Gastrocnemius medialis (tissue), 4 donors: Measurements from ENCODE around the gene OR2G2. TPM values are rescaled to one million over a fixed set of nuclear protein-coding genes. Genes with fewer than 3 reads are reported as not detected.
A peak's percentile ranks its signal among the peaks of the same experiment; 100 is the strongest.

Experiments used
- ATAC-seq, 2 donors: fragments of 150-250 bp; one replicate each; pipeline ENCODE4 v1.9.1; 2016
- DNase-seq, 2 donors: peaks; one replicate each; pipeline ENCODE4 v3.0.0-alpha.2; 2019
- H3K27ac ChIP-seq, 4 donors: fragments of 200-600 bp; sonication (generic); 1 replicate in 1 of 4; 2 replicates in 3 of 4; pipeline ENCODE4 v1.5.1; 2016 to 2018; ENCODE audit warnings: mild to moderate bottlenecking in 2 of 4, moderate library complexity in 1 of 4
- H3K27me3 ChIP-seq, 3 donors: fragments of 200-600 bp; sonication (generic) in 2 of 3; 1 replicate in 1 of 3; 2 replicates in 2 of 3; pipeline versions ENCODE4 v1.5.1 to v1.6.0; 2016 to 2019; ENCODE audit warnings: mild to moderate bottlenecking in 1 of 3, moderate library complexity in 1 of 3
- H3K36me3 ChIP-seq, 2 donors: fragments of 200-600 bp; sonication (generic) in 1 of 2; one replicate each; pipeline ENCODE4 v1.5.1; 2017 to 2018
- H3K4me1 ChIP-seq, 2 donors: fragments of 200-600 bp; sonication (generic) in 1 of 2; one replicate each; pipeline ENCODE4 v1.5.1; 2016 to 2017; ENCODE audit warnings: mild to moderate bottlenecking in 2 of 2
- H3K4me3 ChIP-seq, 4 donors: fragments of 200-600 bp; sonication (generic) in 3 of 4; 1 replicate in 1 of 4; 2 replicates in 3 of 4; pipeline ENCODE4 v1.5.1; 2016 to 2019; ENCODE audit warnings: mild to moderate bottlenecking in 2 of 4
- H3K9me3 ChIP-seq, 3 donors: fragments of 200-600 bp; sonication (generic) in 2 of 3; 1 replicate in 1 of 3; 2 replicates in 2 of 3; pipeline ENCODE4 v1.5.1; 2016 to 2019
- CTCF ChIP-seq, 5 experiments: fragments of 450-650 bp in 3 of 5; fragments of 200-600 bp in 2 of 5; sonication (generic) in 2 of 5; IDR thresholded peaks in 4 of 5; conservative IDR thresholded peaks in 1 of 5; 1 replicate in 4 of 5; 2 replicates in 1 of 5; pipeline ENCODE4 v1.5.1; 2016 to 2019; ENCODE audit warnings: antibody characterized with exemption in 5 of 5, mild to moderate bottlenecking in 3 of 5, moderate library complexity in 3 of 5
- POLR2A ChIP-seq, 2 donors: fragments of 450-650 bp; IDR thresholded peaks; one replicate each; pipeline ENCODE4 v1.6.1; 2017; ENCODE audit warnings: antibody characterized with exemption in 2 of 2, mild to moderate bottlenecking in 2 of 2, moderate library complexity in 2 of 2
- in situ Hi-C, 4 donors: fragments of 200-750 bp; cut with MboI; loops; one replicate each; pipeline versions ENCODE4 v1.15.0 to v1.8.0; 2017; ENCODE audit warnings: low sequenced_read_pairs in 4 of 4
- intact Hi-C: fragments of 100-400 bp; cut with DNase I; formaldehyde crosslinking; loops from one replicate; pipeline ENCODE4 v1.15.1; 2023; ENCODE audit warnings: low total_unique reads
- total RNA-seq, 4 donors: library from RNA; depleted of rRNA; stranded (reverse); fragments of >200 nt; gene quantifications; one replicate each; pipeline versions ENCODE4 v1.1.0 to v1.2.3, GENCODE V29; 2016

Gene OR2G2
- total RNA-seq, 4 donors from 2014 or later, result not detected

GRCh38 chr1:247576514-247576913 lies 11.6 kb upstream of the OR2G2 start:
- no peaks in the 10 kb centered on the region for H3K9me3 ChIP-seq
- ATAC-seq (no peak), DNase-seq (no peak)
- in situ Hi-C loops (no loop called here), intact Hi-C loops (no loop called here)
- no peak overlapping the region for H3K27ac ChIP-seq
- TF ChIP-seq CTCF (IDR thresholded peaks at IDR 0.05 in 4 of 5, conservative IDR thresholded peaks at IDR 0.05 in 1 of 5) (peak in 1 of 5 experiments; percentile 13), POLR2A (IDR thresholded peaks at IDR 0.05) (no peak)
- no peaks in the 10 kb centered on the region for H3K4me1 ChIP-seq
- H3K4me3 ChIP-seq, result no peak overlapping the region
- no peaks in the 10 kb centered on the region for H3K36me3 ChIP-seq
- no peaks in the 10 kb centered on the region for H3K27me3 ChIP-seq

GRCh38 chr1:247578946-247579460 lies 9.2 kb upstream of the OR2G2 start:
- in situ Hi-C loops, result no loop called here
- H3K9me3 ChIP-seq, result no peaks in the 10 kb centered on the region
- intact Hi-C loops, result no loop called here
- H3K4me3 ChIP-seq, result no peak overlapping the region
- TF ChIP-seq POLR2A (IDR thresholded peaks at IDR 0.05) (no peak), CTCF (IDR thresholded peaks at IDR 0.05 in 4 of 5, conservative IDR thresholded peaks at IDR 0.05 in 1 of 5) (no peak)
- H3K4me1 ChIP-seq, result no peaks in the 10 kb centered on the region
- H3K27me3 ChIP-seq, result no peaks in the 10 kb centered on the region
- H3K27ac ChIP-seq, result no peak overlapping the region
- no peak for ATAC-seq
- no peak for DNase-seq
- no peaks in the 10 kb centered on the region for H3K36me3 ChIP-seq

GRCh38 chr1:247605286-247605685 lies 17.1 kb downstream of the OR2G2 start, which contains the start of gene OR2G3:
Gene OR2G3, plus strand, starts transcription at chr1:247605586. Its CDS starts 0 bp downstream, at chr1:247605586.
- H3K4me3 ChIP-seq, result no peak within 1 kb of the TSS
- intact Hi-C loops, result no loop called here
- no peak for DNase-seq
- in situ Hi-C loops, result no loop called here
- no peaks in the 10 kb centered on the region for H3K36me3 ChIP-seq
- H3K27me3 ChIP-seq, result no peaks in the 10 kb centered on the region
- no peak within 1 kb of the TSS for H3K27ac ChIP-seq
- H3K4me1 ChIP-seq, result no peaks in the 10 kb centered on the region
- no peaks in the 10 kb centered on the region for H3K9me3 ChIP-seq
- no peak for ATAC-seq
- TF ChIP-seq POLR2A (IDR thresholded peaks at IDR 0.05) (no peak), CTCF (IDR thresholded peaks at IDR 0.05 in 4 of 5, conservative IDR thresholded peaks at IDR 0.05 in 1 of 5) (no peak)

GRCh38 chr1:247613405-247613804 lies 25.2 kb downstream of the OR2G2 start:
- no peak overlapping the region for H3K4me3 ChIP-seq
- ATAC-seq (no peak), DNase-seq (no peak)
- in situ Hi-C loops, result no loop called here
- H3K4me1 ChIP-seq, result no peaks in the 10 kb centered on the region
- H3K27me3 ChIP-seq, result no peaks in the 10 kb centered on the region
- no peaks in the 10 kb centered on the region for H3K36me3 ChIP-seq
- intact Hi-C loops, result no loop called here
- no peaks in the 10 kb centered on the region for H3K9me3 ChIP-seq
- H3K27ac ChIP-seq, result no peak overlapping the region
- TF ChIP-seq POLR2A (IDR thresholded peaks at IDR 0.05), result no peak
- TF ChIP-seq CTCF (IDR thresholded peaks at IDR 0.05 in 4 of 5, conservative IDR thresholded peaks at IDR 0.05 in 1 of 5), result no peak

GRCh38 chr1:247614625-247615024 lies 26.5 kb downstream of the OR2G2 start:
- intact Hi-C loops, result no loop called here
- Histone ChIP-seq H3K4me1 (no peaks in the 10 kb centered on the region), H3K36me3 (no peaks in the 10 kb centered on the region), H3K9me3 (no peaks in the 10 kb centered on the region), H3K27me3 (no peaks in the 10 kb centered on the region), H3K27ac (no peak overlapping the region), H3K4me3 (no peak overlapping the region)
- TF ChIP-seq CTCF (IDR thresholded peaks at IDR 0.05 in 4 of 5, conservative IDR thresholded peaks at IDR 0.05 in 1 of 5), result no peak
- TF ChIP-seq POLR2A (IDR thresholded peaks at IDR 0.05), result no peak
- ATAC-seq, result no peak
- DNase-seq, result no peak
- in situ Hi-C loops, result no loop called here
